Activated CD4-positive, alpha-beta memory T cell treated with anti-CD3 and anti-CD28 coated beads, Interleukin-2, amount 10 ng/mL, durations not matched to agents 7 days and 5 days (primary cell): ENCODE measurements around the gene CYP21A2. TPM values are rescaled to one million over a fixed set of nuclear protein-coding genes. Genes with fewer than 3 reads are reported as not detected.
"Not testable (repeated sequence)": the region's sequence is repeated elsewhere in the genome, so short reads cannot be mapped to it uniquely, and the experiment has no call there.

ENCODE experiments used
- CTCF ChIA-PET: fragments of 350-600 bp; sonication (Branson Sonifier 250); formaldehyde crosslinking; loops from one replicate; lab custom pipeline; 2021; ENCODE audit warnings: antibody characterized with exemption, inconsistent platforms; lab: Charles Lee
- POLR2A ChIA-PET: fragments of 350-600 bp; sonication (Branson Sonifier 250); formaldehyde crosslinking; loops from one replicate; lab custom pipeline; 2021; ENCODE audit warnings: antibody characterized with exemption; lab: Charles Lee
- DNase-seq: peaks from one replicate; pipeline ENCODE4 v3.0.0-alpha.2; 2020
- H3K27ac Mint-ChIP-seq: one replicate; pipeline ENCODE4 v1.8.0; 2021; ENCODE audit warnings: mild to moderate bottlenecking, mixed read lengths
- H3K27me3 Mint-ChIP-seq: one replicate; pipeline ENCODE4 v1.8.0; 2021; ENCODE audit warnings: mixed read lengths
- H3K36me3 Mint-ChIP-seq: one replicate; pipeline ENCODE4 v1.8.0; 2021; ENCODE audit warnings: low read depth, mixed read lengths
- H3K4me1 Mint-ChIP-seq: one replicate; pipeline ENCODE4 v1.8.0; 2021; ENCODE audit warnings: mixed read lengths
- H3K4me3 Mint-ChIP-seq: one replicate; pipeline ENCODE4 v1.8.0; 2021; ENCODE audit warnings: mild to moderate bottlenecking, mixed read lengths
- H3K9me3 Mint-ChIP-seq: one replicate; pipeline ENCODE4 v1.8.0; 2021; ENCODE audit warnings: mixed read lengths
- total RNA-seq, 2 experiments: library from RNA; stranded (reverse); gene quantifications; one replicate each; pipeline ENCODE4 v1.2.3, GENCODE V29; 2021

The CYP21A2 gene
- total RNA-seq: under 1 TPM in 1 of 2 experiments, not detected in 1; 0.23 TPM

- CTCF ChIA-PET, DNase-seq, H3K27ac Mint-ChIP-seq, H3K36me3 Mint-ChIP-seq, H3K4me1 Mint-ChIP-seq, POLR2A ChIA-PET, H3K27me3 Mint-ChIP-seq, H3K4me3 Mint-ChIP-seq, H3K9me3 Mint-ChIP-seq: not testable (repeated sequence)
Observed at GRCh38 chr6:32037598-32038524, at the start of gene CYP21A2. Gene CYP21A2, plus strand, starts transcription at chr6:32038415. Its CDS starts 8 bp downstream, at chr6:32038423.

DNA sequence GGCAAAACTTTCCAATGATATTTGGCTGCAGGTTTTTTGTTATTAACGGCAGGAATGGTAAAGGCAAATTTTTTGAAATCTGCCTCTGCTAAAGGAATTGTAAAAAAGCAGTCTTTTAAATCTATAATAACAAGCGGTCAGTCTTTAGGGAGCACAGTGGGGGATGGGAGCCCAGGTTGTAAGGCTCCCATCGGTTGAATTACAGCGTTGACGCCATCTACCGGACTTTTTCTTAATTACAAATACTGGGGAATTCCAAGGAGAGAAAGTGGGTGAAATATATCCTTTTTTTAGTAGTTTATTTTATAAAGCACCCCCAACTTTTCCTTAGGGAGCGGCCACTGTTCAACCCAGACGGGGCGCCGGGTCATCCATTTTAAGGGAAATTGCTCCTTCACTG, 48.9 kb upstream of the CYP21A2 start:
- H3K36me3 Mint-ChIP-seq, CTCF ChIA-PET, H3K4me1 Mint-ChIP-seq, DNase-seq, H3K9me3 Mint-ChIP-seq, H3K27ac Mint-ChIP-seq, POLR2A ChIA-PET, H3K27me3 Mint-ChIP-seq, H3K4me3 Mint-ChIP-seq: not testable (repeated sequence)

- H3K4me1 Mint-ChIP-seq, POLR2A ChIA-PET, H3K27ac Mint-ChIP-seq, H3K36me3 Mint-ChIP-seq, H3K4me3 Mint-ChIP-seq, CTCF ChIA-PET, H3K9me3 Mint-ChIP-seq, DNase-seq, H3K27me3 Mint-ChIP-seq: not testable (repeated sequence)
Observed at GRCh38 chr6:31994421-31994820, 43.8 kb upstream of the CYP21A2 start.

DNA sequence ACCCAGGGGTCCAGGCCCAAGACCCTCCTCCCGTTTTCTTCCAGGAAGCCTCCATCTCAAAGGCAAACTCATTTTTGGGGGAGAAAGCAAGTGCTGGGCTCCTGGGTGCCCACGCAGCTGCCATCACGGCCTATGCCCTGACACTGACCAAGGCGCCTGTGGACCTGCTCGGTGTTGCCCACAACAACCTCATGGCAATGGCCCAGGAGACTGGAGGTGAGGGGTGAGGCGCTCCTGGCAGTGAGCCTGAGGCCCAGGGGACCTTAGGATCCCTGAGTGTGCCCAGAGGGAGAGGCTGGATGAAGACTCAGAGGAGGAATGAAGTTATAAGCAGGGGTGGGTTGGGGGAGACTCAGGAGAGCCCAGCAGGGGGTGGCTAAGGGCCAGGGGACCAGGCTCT, 41.8 kb upstream of the CYP21A2 start:
- DNase-seq, CTCF ChIA-PET, H3K36me3 Mint-ChIP-seq, H3K27me3 Mint-ChIP-seq, H3K9me3 Mint-ChIP-seq, H3K4me3 Mint-ChIP-seq, H3K4me1 Mint-ChIP-seq, H3K27ac Mint-ChIP-seq, POLR2A ChIA-PET: not testable (repeated sequence)

DNA sequence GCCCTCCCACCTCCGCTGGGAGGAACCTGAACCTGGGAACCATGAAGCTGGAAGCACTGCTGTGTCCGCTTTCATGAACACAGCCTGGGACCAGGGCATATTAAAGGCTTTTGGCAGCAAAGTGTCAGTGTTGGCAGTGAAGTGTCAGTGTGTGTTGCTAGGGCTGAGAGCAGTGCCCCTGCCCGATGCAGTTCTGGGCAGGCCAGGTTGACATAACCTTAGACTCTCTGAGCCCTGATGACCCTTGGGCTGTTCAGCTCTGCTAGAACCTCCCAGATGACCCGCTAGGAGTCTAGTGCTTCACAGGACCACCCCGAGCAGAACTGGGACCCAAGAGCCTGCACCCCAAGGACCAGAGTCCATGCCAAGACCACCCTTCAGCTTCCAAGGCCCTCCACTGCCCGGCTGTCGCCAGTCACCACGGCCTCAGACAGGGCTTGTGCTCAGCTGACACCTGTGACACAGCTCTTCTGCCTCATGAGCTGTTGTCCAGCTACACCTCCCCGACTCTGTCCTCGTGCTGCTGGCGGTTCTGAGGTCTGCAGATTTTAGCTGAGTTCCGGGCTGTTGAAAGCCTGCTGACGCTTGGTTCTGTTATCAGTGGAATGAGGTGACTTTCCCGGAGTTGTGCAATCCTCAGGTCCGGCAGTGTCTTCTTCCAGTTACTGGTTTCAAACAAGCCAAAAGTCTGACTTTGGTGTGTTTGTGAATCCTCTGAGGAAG, 35.5 kb upstream of the CYP21A2 start:
- H3K36me3 Mint-ChIP-seq, H3K9me3 Mint-ChIP-seq, POLR2A ChIA-PET, H3K27me3 Mint-ChIP-seq, H3K4me1 Mint-ChIP-seq, CTCF ChIA-PET, DNase-seq, H3K4me3 Mint-ChIP-seq, H3K27ac Mint-ChIP-seq: not testable (repeated sequence)

DNA sequence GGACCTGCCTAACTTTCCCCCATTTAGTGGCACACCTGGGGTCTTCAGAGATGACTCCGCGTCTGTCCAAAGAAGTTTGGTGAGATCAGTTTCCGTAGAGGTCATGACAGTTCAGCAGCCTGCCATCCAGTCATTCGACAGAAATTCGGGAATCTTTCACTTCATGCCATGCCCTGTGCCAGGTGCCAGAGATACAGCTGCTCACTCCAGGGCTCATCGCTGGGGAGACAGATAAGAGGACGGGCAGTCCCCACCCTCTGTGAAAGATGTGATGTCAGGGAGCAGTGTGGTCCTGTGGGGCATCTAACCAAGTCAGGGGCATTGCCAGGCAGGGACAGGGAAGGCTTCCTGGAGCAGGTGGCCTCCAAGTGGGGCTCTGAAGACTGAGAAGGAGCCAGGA, 34.9 kb upstream of the CYP21A2 start:
- H3K27me3 Mint-ChIP-seq, H3K9me3 Mint-ChIP-seq, CTCF ChIA-PET, DNase-seq, H3K4me1 Mint-ChIP-seq, POLR2A ChIA-PET, H3K4me3 Mint-ChIP-seq, H3K36me3 Mint-ChIP-seq, H3K27ac Mint-ChIP-seq: not testable (repeated sequence)

- H3K27ac Mint-ChIP-seq, H3K36me3 Mint-ChIP-seq, CTCF ChIA-PET, H3K9me3 Mint-ChIP-seq, POLR2A ChIA-PET, H3K27me3 Mint-ChIP-seq, H3K4me3 Mint-ChIP-seq, DNase-seq, H3K4me1 Mint-ChIP-seq: not testable (repeated sequence)
Observed at GRCh38 chr6:32004393-32004792, 33.8 kb upstream of the CYP21A2 start.

DNA sequence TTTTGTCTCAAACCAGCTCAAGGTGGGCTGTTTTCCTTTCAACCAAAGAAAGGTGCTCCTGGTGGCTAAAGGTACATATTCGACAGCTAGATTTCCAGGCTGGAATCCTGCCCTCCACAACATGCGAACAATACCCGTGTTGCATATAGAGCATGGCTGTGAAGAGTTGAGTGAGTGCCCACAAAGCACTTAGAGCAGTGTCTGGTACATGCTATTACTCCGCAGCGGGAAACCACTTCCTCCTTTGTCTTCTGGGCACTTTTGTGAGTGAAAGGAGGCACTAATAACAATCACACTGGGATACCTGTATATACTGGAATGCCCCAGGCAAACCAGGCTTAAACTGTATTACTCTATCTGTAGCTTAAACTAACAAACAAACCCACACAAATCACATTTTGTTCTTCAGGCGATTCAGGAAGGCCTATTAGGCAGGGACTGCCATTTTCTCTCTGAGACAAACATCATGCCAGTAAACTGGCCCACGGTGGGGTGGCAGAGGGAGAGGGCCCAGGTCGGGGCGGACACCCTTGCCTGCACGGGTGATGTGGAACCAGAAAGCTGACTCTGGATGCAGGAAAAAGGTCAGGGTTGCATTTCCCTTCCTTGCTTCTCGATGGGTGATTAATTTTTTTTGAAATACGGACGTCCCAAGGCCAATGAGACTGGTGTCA, 33.2 kb upstream of the CYP21A2 start:
- POLR2A ChIA-PET, H3K36me3 Mint-ChIP-seq, H3K4me1 Mint-ChIP-seq, H3K27me3 Mint-ChIP-seq, H3K27ac Mint-ChIP-seq, DNase-seq, H3K9me3 Mint-ChIP-seq, H3K4me3 Mint-ChIP-seq: not testable (repeated sequence)
- CTCF ChIA-PET: interaction anchor here (1.2 kb wide), 1 partner anchor 54 kb away, joined by 3 read pairs; no protein-coding TSS in a partner anchor

- CTCF ChIA-PET: interaction anchor here (1.2 kb wide), 1 partner anchor 54 kb away, joined by 3 read pairs; no protein-coding TSS in a partner anchor
- H3K27ac Mint-ChIP-seq, H3K4me3 Mint-ChIP-seq, POLR2A ChIA-PET, H3K36me3 Mint-ChIP-seq, H3K27me3 Mint-ChIP-seq, DNase-seq, H3K4me1 Mint-ChIP-seq, H3K9me3 Mint-ChIP-seq: not testable (repeated sequence)
Observed at GRCh38 chr6:32005538-32005880, 32.7 kb upstream of the CYP21A2 start.

- CTCF ChIA-PET: interaction anchor here (1.2 kb wide), 1 partner anchor 55 kb away, joined by 3 read pairs; no protein-coding TSS in a partner anchor
- H3K27ac Mint-ChIP-seq, POLR2A ChIA-PET, H3K27me3 Mint-ChIP-seq, H3K4me1 Mint-ChIP-seq, H3K4me3 Mint-ChIP-seq, H3K36me3 Mint-ChIP-seq, H3K9me3 Mint-ChIP-seq, DNase-seq: not testable (repeated sequence)
Observed at GRCh38 chr6:32005991-32006529, 32.2 kb upstream of the CYP21A2 start.

- not testable (repeated sequence) for H3K4me3 Mint-ChIP-seq, H3K27ac Mint-ChIP-seq
Observed at GRCh38 chr6:32007086-32007485, 31.1 kb upstream of the CYP21A2 start.

DNA sequence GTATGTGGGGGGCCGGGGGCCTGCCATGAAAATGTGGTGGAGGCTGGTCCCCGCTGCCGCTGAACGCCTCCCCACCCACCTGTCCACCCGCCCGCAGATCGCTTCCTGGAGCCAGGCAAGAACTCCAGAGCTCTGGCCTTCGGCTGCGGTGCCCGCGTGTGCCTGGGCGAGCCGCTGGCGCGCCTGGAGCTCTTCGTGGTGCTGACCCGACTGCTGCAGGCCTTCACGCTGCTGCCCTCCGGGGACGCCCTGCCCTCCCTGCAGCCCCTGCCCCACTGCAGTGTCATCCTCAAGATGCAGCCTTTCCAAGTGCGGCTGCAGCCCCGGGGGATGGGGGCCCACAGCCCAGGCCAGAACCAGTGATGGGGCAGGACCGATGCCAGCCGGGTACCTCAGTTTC, 30.2 kb upstream of the CYP21A2 start:
- H3K27ac Mint-ChIP-seq, CTCF ChIA-PET, H3K4me1 Mint-ChIP-seq, H3K27me3 Mint-ChIP-seq, H3K36me3 Mint-ChIP-seq, H3K4me3 Mint-ChIP-seq, DNase-seq, POLR2A ChIA-PET, H3K9me3 Mint-ChIP-seq: not testable (repeated sequence)

More at GRCh38 chr6:32007086-32007485, 31.1 kb upstream of the CYP21A2 start:
- H3K36me3 Mint-ChIP-seq, H3K27me3 Mint-ChIP-seq, POLR2A ChIA-PET, CTCF ChIA-PET, H3K9me3 Mint-ChIP-seq, DNase-seq, H3K4me1 Mint-ChIP-seq: not testable (repeated sequence)

DNA sequence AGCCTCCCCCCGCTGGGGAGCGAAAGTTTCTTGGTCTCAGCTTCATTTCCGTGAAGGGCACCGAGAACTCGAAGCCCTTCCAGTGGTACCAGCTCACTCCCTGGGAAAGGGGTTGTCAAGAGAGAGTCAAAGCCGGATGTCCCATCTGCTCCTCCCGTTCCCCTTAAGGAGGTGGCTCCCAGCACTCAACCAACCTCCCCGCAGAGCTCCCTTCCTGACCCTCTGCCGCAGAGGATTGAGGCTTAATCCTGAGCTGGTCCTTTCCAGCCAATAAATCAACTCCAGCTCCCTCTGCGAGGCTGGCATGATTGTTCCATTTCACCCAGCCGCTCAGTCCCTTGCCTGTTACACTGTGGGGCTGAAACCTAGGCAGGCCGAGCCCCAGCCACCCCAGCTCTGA, 29.6 kb upstream of the CYP21A2 start:
- H3K9me3 Mint-ChIP-seq, H3K4me3 Mint-ChIP-seq, CTCF ChIA-PET, H3K27ac Mint-ChIP-seq, H3K4me1 Mint-ChIP-seq, DNase-seq, H3K27me3 Mint-ChIP-seq, POLR2A ChIA-PET, H3K36me3 Mint-ChIP-seq: not testable (repeated sequence)
